CD14-positive monocyte (primary cell): ENCODE data around the gene KIAA0040. TPM values are rescaled to one million over a fixed set of nuclear protein-coding genes. Genes with fewer than 3 reads are reported as not detected.
A peak's percentile ranks its signal among the peaks of the same experiment; 100 is the strongest.

Experiments
- DNase-seq, 3 donors: peaks; one replicate each; pipeline ENCODE4 v3.0.0-alpha.2; 2011 to 2022
- H2AFZ ChIP-seq: 2 replicates; pipeline ENCODE4 v1.6.0; 2012; ENCODE audit warnings: mild to moderate bottlenecking, low read depth, low read length, inconsistent platforms; ENCODE audit not compliant: insufficient read depth, poor library complexity, severe bottlenecking
- H3K27ac ChIP-seq, 2 donors: 1 replicate in 1 of 2; 2 replicates in 1 of 2; pipeline ENCODE4 v1.5.1; 2012 to 2013; ENCODE audit warnings: low read length in 2 of 2, control low read depth in 1 of 2, inconsistent platforms in 1 of 2, low read depth in 1 of 2, mild to moderate bottlenecking in 1 of 2
- H3K27me3 ChIP-seq, 2 donors: one replicate each; pipeline versions ENCODE4 v1.6.0 to v1.6.1; 2011 to 2013; ENCODE audit warnings: low read length in 2 of 2; ENCODE audit not compliant: control insufficient read depth in 2 of 2, insufficient read depth in 2 of 2
- H3K36me3 ChIP-seq, 2 donors: replicated peaks in 1 of 2; 1 replicate in 1 of 2; 2 replicates in 1 of 2; pipeline versions ENCODE4 v1.5.1 to v1.6.1; 2012 to 2013; ENCODE audit warnings: low read length in 2 of 2, control low read depth in 1 of 2, inconsistent platforms in 1 of 2, mild to moderate bottlenecking in 1 of 2; ENCODE audit not compliant: insufficient read depth in 2 of 2, control insufficient read depth in 1 of 2
- H3K4me1 ChIP-seq, 2 donors: 1 replicate in 1 of 2; 2 replicates in 1 of 2; pipeline versions ENCODE4 v1.5.1 to v1.6.1; 2012 to 2013; ENCODE audit warnings: low read length in 2 of 2, control low read depth in 1 of 2, inconsistent platforms in 1 of 2, mild to moderate bottlenecking in 1 of 2, moderate library complexity in 1 of 2; ENCODE audit not compliant: insufficient read depth in 2 of 2, control insufficient read depth in 1 of 2
- H3K4me2 ChIP-seq: replicated peaks from 2 replicates; pipeline ENCODE3; 2012; ENCODE audit warnings: low read length, moderate library complexity, mild to moderate bottlenecking; ENCODE audit not compliant: poor library complexity, severe bottlenecking; ENCODE audit errors: extremely low read depth
- H3K4me3 ChIP-seq, 3 experiments: fragments of 200-600 bp in 1 of 3; sonication (generic) in 1 of 3; replicated peaks in 1 of 3; 1 replicate in 2 of 3; 2 replicates in 1 of 3; pipeline ENCODE4 v1.5.1; 2011 to 2013; ENCODE audit warnings: low read length in 3 of 3, mild to moderate bottlenecking in 3 of 3, control low read depth in 2 of 3, low read depth in 2 of 3, inconsistent platforms in 1 of 3, moderate library complexity in 1 of 3
- H3K79me2 ChIP-seq: 2 replicates; pipeline ENCODE4 v1.6.0; 2012; ENCODE audit warnings: mild to moderate bottlenecking, control low read depth, inconsistent platforms, low read length, moderate library complexity; ENCODE audit not compliant: insufficient read depth
- H3K9ac ChIP-seq: 2 replicates; pipeline ENCODE4 v1.6.0; 2017; ENCODE audit warnings: low read length, mild to moderate bottlenecking; ENCODE audit not compliant: insufficient read depth, poor library complexity, severe bottlenecking
- H3K9me3 ChIP-seq, 2 donors: replicated peaks in 1 of 2; 1 replicate in 1 of 2; 2 replicates in 1 of 2; pipeline versions ENCODE4 v1.5.1 to v1.6.1; 2012 to 2013; ENCODE audit warnings: low read length in 2 of 2, control low read depth in 1 of 2; ENCODE audit not compliant: control insufficient read depth in 1 of 2, insufficient read depth in 1 of 2
- H4K20me1 ChIP-seq: 2 replicates; pipeline ENCODE4 v1.6.0; 2012; ENCODE audit warnings: mild to moderate bottlenecking, low read length, control low read depth, moderate library complexity; ENCODE audit not compliant: insufficient read depth
- H3K27ac Mint-ChIP-seq, 7 donors: one replicate each; pipeline ENCODE4 v1.8.0; 2020; ENCODE audit warnings: mild to moderate bottlenecking in 7 of 7, mixed read lengths in 7 of 7, moderate library complexity in 6 of 7, inconsistent platforms in 2 of 7
- H3K27me3 Mint-ChIP-seq, 3 donors: one replicate each; pipeline ENCODE4 v1.8.0; 2021 to 2022; ENCODE audit warnings: low read depth in 3 of 3, mild to moderate bottlenecking in 3 of 3, mixed read lengths in 3 of 3, moderate library complexity in 3 of 3, inconsistent platforms in 1 of 3
- H3K36me3 Mint-ChIP-seq, 2 donors: one replicate each; pipeline ENCODE4 v1.8.0; 2020; ENCODE audit warnings: mixed read lengths in 2 of 2, inconsistent platforms in 1 of 2, mild to moderate bottlenecking in 1 of 2
- H3K4me1 Mint-ChIP-seq: one replicate; pipeline ENCODE4 v1.8.0; 2020; ENCODE audit warnings: mild to moderate bottlenecking, mixed read lengths
- H3K4me3 Mint-ChIP-seq, 2 donors: one replicate each; pipeline ENCODE4 v1.8.0; 2020; ENCODE audit warnings: mild to moderate bottlenecking in 2 of 2, mixed read lengths in 2 of 2, moderate library complexity in 1 of 2
- H3K9me3 Mint-ChIP-seq, 7 donors: one replicate each; pipeline ENCODE4 v1.8.0; 2020 to 2022; ENCODE audit warnings: mixed read lengths in 7 of 7, mild to moderate bottlenecking in 6 of 7, moderate library complexity in 6 of 7, inconsistent platforms in 2 of 7
- CTCF ChIP-seq: fragments of 200-600 bp; IDR thresholded peaks from one replicate; pipeline ENCODE4 v1.8.0; 2022; ENCODE audit warnings: antibody characterized with exemption, mild to moderate bottlenecking
- WGBS: methylation state at CpG from one replicate; pipeline ENCODE4 v1.1.5; 2013; ENCODE audit warnings: missing lambda C conversion rate; ENCODE audit not compliant: insufficient coverage; 5-methylcytosine and 5-hydroxymethylcytosine counted together
- intact Hi-C, 2 donors: fragments of 100-400 bp; cut with micrococcal nuclease; formaldehyde crosslinking; loops; one replicate each; pipeline versions ENCODE4 v1.15.0 to v1.15.1; 2023
- polyA plus RNA-seq, 3 donors: library from polyadenylated mRNA; depleted of rRNA in 1 of 3; unstranded in 2 of 3; stranded (reverse) in 1 of 3; fragments of 300-500 nt in 2 of 3; fragments of >200 nt in 1 of 3; fragmentation: Illumina TruSeq in 2 of 3; gene quantifications; 1 replicate in 2 of 3; 2 replicates in 1 of 3; pipeline ENCODE4 v1.2.3, GENCODE V29; 2012 to 2021

Gene KIAA0040
- polyA plus RNA-seq, 3 donors = 24.0 to 35.4 (median 25.9) TPM

DNA sequence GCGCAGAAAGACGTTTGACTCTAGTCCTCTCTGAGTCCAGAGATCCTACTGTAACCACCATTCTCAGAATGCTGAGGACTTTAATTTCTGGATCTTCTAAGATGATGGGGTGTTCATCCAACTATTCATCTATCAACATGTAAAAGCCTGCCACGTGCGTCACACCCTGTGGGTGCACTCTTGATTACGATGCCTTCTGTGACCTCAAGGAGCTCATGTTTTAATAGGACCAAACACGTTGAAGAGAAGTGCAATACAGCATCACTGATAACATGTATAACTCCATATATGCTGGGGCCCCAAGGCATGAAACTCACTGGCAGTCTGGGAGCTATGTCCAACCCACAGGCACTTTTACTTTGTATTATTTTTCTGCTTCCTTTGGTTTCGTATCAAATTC is 19.0 kb downstream of the KIAA0040 start:
- Histone ChIP-seq H3K27ac (no peak overlapping the region), H2AFZ (no peak overlapping the region), H3K4me1 (no peaks in the 10 kb centered on the region), H3K9me3 (no peaks in the 10 kb centered on the region), H3K79me2 (peaks cover 23% of the 10 kb centered on the region), H3K36me3 (peaks cover 42 to 93% of the 10 kb centered on the region in 2 donors), H3K27me3 (no peaks in the 10 kb centered on the region), H3K9ac (no peak overlapping the region), H4K20me1 (peaks cover 90% of the 10 kb centered on the region), H3K4me3 (no peak overlapping the region), H3K4me2 (no peak overlapping the region)
- intact Hi-C loops = no loop called here
- Mint-ChIP-seq H3K9me3 (no peaks in the 10 kb centered on the region), H3K27me3 (peaks cover 0 to 2% (median 0%) of the 10 kb centered on the region in 3 donors), H3K4me1 (peaks cover 22% of the 10 kb centered on the region), H3K36me3 (peaks cover 82 to 84% of the 10 kb centered on the region in 2 donors), H3K4me3 (no peak overlapping the region), H3K27ac (peak overlapping the region in 2 of 7 donors; percentile 5 to 59)
- TF ChIP-seq CTCF = no peak
- DNase-seq = no peak
- 90% methylated on average over 3 of the region's 7 CpGs for WGBS

GRCh38 chr1:175172503-175172902 is 20.1 kb downstream of the KIAA0040 start:
- Mint-ChIP-seq H3K27me3 (peaks cover 0 to 2% (median 0%) of the 10 kb centered on the region in 3 donors), H3K4me3 (no peak overlapping the region), H3K4me1 (peaks cover 19% of the 10 kb centered on the region), H3K9me3 (no peaks in the 10 kb centered on the region), H3K27ac (no peak overlapping the region), H3K36me3 (peaks cover 80 to 94% of the 10 kb centered on the region in 2 donors)
- H3K4me3 ChIP-seq = no peak overlapping the region
- no peak for DNase-seq
- intact Hi-C loops = no loop called here
- H3K27me3 ChIP-seq = no peaks in the 10 kb centered on the region
- H3K9me3 ChIP-seq = no peaks in the 10 kb centered on the region
- H3K9ac ChIP-seq = no peak overlapping the region
- WGBS = no CpG with 5 or more reads among the region's 3 CpGs
- TF ChIP-seq CTCF = no peak
- H3K4me2 ChIP-seq = no peak overlapping the region
- peaks cover 18% of the 10 kb centered on the region for H3K79me2 ChIP-seq
- H2AFZ ChIP-seq = no peak overlapping the region
- H3K4me1 ChIP-seq = no peaks in the 10 kb centered on the region
- H4K20me1 ChIP-seq = peaks cover 90% of the 10 kb centered on the region
- peaks cover 35 to 93% of the 10 kb centered on the region in 2 donors for H3K36me3 ChIP-seq
- H3K27ac ChIP-seq = no peak overlapping the region
